Muscle layer of duodenum (tissue), 2 donors: Measurements from ENCODE around the gene RASSF10.

ENCODE experiments used
- H3K27ac ChIP-seq: one replicate; pipeline ENCODE4 v1.7.0; 2013; ENCODE audit warnings: mild to moderate bottlenecking, low read length
- H3K27me3 ChIP-seq: one replicate; pipeline ENCODE4 v1.7.0; 2013; ENCODE audit warnings: low read depth, mild to moderate bottlenecking, control low read depth, low read length
- H3K36me3 ChIP-seq, 2 donors: one replicate each; pipeline ENCODE4 v1.7.0; 2013; ENCODE audit warnings: low read length in 2 of 2, control low read depth in 1 of 2, mild to moderate bottlenecking in 1 of 2; ENCODE audit not compliant: insufficient read depth in 2 of 2, control insufficient read depth in 1 of 2
- H3K4me1 ChIP-seq, 2 donors: one replicate each; pipeline ENCODE4 v1.7.0; 2013; ENCODE audit warnings: low read length in 2 of 2, mild to moderate bottlenecking in 2 of 2, control low read depth in 1 of 2, moderate library complexity in 1 of 2; ENCODE audit not compliant: insufficient read depth in 2 of 2, control insufficient read depth in 1 of 2
- H3K4me3 ChIP-seq, 2 donors: one replicate each; pipeline ENCODE4 v1.7.0; 2013; ENCODE audit warnings: low read length in 2 of 2, low read depth in 1 of 2, mild to moderate bottlenecking in 1 of 2
- H3K9me3 ChIP-seq, 2 donors: one replicate each; pipeline ENCODE4 v1.7.0; 2013; ENCODE audit warnings: low read length in 2 of 2, control low read depth in 1 of 2, mild to moderate bottlenecking in 1 of 2; ENCODE audit not compliant: control insufficient read depth in 1 of 2
- donor health status: healthy.

RASSF10 gene

DNA sequence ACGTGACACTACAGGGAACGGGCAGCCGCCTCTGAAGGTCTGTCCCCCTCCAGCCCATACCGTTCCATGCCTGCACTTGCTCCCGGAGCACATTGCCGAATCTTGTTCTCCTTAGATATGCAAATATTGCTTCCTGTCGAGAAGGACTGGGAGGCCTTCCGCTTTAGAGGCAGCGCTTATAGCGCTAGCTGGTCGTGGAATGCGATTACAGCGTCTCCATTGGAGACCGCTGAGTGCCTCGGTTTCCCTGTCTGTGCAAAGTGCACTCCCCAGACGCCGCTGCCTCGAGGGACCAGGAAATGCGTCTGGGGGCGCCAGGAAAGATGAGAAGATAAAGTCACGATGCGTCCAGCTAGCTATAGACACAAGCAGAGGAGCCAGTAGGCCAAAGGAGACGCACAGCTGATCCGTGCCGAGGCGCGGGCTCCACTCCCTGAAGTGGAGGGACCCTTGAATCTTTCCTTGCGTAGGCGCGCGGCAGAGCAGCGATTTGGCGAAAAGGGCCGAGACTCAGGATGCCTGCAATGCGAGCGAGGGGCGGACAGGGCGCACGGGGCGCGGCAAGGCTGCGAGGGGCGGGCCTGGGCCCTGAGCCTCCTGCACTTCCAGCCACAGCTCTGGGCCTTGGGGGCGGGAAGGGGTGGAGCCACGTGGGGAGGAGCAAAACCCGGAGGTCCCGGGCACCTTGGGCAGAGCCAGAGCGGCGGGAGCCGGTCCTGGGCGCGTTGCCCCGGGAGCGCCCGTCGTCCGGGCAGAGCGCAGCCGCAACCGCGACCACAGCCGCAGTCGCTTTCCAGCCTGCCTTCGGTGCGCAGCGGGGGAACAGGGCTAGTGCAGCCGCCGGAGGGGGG is at the start of gene RASSF10:
RASSF10 (plus strand) TSS at position 692 of the 851 bp plus-strand sequence. CDS start 261 bp downstream, outside the sequence.
- Histone ChIP-seq H3K4me3 (peak within 1 kb of the TSS; percentile 45 to 61), H3K27me3 (peaks cover 27% of the 10 kb centered on the region), H3K27ac (no peak within 1 kb of the TSS), H3K36me3 (no peaks in the 10 kb centered on the region), H3K4me1 (peaks cover 6 to 23% of the 10 kb centered on the region in 2 donors), H3K9me3 (no peaks in the 10 kb centered on the region)

DNA sequence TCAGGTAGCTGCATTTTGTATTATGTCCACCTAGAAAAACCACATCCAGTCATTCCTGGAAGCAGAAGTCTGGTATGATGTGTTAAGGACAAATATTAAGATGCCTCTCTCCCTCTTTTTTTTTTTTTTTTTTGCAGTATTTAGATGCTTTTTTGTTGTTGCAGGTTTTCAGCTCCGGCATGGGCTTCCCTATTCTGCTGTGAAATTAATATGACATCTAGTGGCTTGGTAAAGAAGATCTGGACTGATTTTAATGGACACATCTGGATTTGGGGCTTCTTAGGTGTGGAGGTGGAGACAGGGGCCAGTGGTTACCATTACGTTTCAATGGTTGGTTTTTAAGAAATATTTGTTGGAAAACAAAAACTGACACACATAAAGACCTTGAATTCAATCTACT is 47.5 kb upstream of the RASSF10 start:
- Histone ChIP-seq H3K27ac (no peak overlapping the region), H3K27me3 (no peaks in the 10 kb centered on the region), H3K36me3 (no peaks in the 10 kb centered on the region), H3K4me1 (no peaks in the 10 kb centered on the region), H3K9me3 (no peaks in the 10 kb centered on the region), H3K4me3 (no peak overlapping the region)

DNA sequence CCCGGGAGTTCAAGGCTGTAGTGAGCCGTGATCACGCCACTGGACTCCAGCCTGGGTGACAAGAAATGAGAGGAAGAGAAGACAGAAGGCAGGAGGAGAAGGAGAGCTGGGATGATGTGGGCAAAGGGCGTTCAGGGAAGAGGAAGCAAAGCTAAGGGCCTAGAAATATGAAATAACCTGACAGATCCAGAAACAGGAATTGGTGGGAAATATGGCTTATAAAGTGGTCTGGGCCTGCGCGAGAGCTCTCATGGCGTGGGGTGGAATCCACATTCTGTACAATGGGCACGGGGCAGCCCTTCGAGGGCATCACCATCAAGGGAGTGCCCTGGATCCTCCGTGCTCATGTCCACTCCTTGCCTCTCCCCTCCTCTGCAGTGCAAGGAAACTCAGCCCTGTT is 46.8 kb upstream of the RASSF10 start:
- Histone ChIP-seq H3K27me3 (no peaks in the 10 kb centered on the region), H3K9me3 (no peaks in the 10 kb centered on the region), H3K27ac (no peak overlapping the region), H3K36me3 (no peaks in the 10 kb centered on the region), H3K4me1 (no peaks in the 10 kb centered on the region), H3K4me3 (no peak overlapping the region)

DNA sequence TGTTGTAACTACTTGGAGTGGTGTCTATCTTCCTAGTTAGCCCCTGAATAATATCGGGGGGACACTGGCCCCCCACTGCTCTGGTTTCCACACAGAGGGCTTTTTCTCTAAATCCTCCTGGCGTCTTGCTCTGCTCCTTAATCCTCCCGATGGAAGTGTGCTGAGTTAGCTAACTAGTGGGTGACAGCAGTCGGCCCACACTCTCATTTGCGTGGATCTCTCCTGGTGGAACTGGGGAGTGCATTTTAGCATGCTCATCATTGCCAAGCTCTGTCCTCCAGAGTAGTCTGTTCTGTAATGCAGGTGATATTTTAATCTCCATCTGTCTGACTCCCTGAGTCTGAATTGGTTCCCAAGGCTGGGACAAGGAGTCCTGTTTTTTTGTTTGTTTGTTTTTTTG is 46.1 kb upstream of the RASSF10 start:
- H3K4me3 ChIP-seq: no peak overlapping the region
- no peaks in the 10 kb centered on the region for H3K4me1 ChIP-seq
- H3K9me3 ChIP-seq: no peaks in the 10 kb centered on the region
- H3K36me3 ChIP-seq: no peaks in the 10 kb centered on the region
- H3K27me3 ChIP-seq: no peaks in the 10 kb centered on the region
- H3K27ac ChIP-seq: no peak overlapping the region

DNA sequence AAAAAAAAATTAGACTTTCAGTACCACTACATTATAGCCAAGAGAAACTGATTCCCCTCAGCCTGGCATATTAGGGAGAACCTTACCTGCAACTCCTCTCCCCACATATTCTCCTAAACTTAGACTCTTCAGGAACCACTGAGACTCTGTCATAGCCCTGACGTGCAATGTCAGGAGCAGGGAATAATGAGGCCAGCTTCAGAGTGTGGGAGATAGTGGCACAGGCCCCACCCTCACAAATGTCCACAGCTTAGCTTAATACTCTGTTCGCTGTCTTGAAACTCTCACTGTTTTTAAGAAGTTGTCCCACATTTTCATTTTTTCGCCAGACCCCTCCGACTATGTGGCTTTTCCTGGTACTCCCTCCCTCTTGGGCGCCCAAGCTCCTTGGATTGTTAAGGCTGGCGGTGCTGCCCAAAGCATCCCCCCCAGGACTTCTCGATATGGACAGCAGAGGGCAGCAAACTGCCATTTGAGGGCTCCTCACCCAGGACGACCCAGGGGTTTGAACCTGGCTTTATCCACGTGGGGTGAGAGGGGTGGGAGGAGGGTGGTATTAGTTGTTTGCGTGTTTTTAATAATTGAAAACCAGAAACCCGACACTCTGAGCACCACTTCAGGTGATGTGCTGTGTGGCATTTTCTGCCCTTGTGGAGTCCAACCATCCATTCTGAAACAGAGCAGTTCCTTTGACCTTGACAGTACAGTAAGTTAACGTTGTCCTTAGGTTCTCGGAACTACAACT is 45.2 kb upstream of the RASSF10 start:
- no peaks in the 10 kb centered on the region for H3K9me3 ChIP-seq
- no peak overlapping the region for H3K27ac ChIP-seq
- no peak overlapping the region for H3K4me3 ChIP-seq
- no peaks in the 10 kb centered on the region for H3K27me3 ChIP-seq
- H3K4me1 ChIP-seq: no peaks in the 10 kb centered on the region
- no peaks in the 10 kb centered on the region for H3K36me3 ChIP-seq

DNA sequence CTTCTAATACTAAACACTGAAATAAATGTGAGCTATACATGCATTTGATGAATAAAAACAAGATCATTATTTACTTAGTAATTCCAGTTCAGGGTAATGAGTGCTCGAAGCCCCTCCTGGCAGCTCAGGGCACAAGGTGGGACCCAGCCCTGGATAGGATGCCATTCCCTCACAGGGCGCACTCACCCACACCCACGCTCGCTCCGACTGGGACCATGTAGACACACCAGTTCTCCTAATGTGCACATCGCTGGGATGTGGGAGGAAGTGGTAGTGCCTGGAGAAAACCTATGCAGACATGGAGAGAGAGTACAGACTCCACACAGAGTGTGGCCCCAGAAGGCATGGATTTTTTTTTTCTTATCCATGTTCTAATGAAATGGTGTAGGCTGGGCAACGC is 44.5 kb upstream of the RASSF10 start:
- H3K4me3 ChIP-seq: no peak overlapping the region
- H3K27ac ChIP-seq: no peak overlapping the region
- no peaks in the 10 kb centered on the region for H3K36me3 ChIP-seq
- no peaks in the 10 kb centered on the region for H3K9me3 ChIP-seq
- no peaks in the 10 kb centered on the region for H3K27me3 ChIP-seq
- H3K4me1 ChIP-seq: no peaks in the 10 kb centered on the region

DNA sequence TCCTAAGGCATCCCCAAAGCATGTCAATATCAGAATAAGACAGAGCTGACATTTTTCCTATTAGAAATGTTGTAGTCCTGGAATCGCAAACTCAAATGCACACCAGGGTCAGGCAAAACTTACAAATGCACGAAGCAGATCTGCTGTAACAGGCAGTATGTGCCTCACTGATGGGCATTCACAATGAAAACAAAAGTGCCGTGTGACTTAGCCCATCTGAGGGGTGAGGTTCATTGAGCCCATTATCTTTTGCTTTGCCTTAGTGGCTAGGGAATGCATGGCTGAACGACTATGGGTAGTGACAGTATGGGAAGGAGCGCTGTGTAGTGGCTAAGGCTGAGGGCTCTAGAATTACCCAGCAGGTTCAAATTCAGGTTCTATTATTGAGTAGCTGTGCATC is 43.1 kb upstream of the RASSF10 start:
- no peaks in the 10 kb centered on the region for H3K4me1 ChIP-seq
- no peak overlapping the region for H3K27ac ChIP-seq
- H3K27me3 ChIP-seq: no peaks in the 10 kb centered on the region
- no peaks in the 10 kb centered on the region for H3K36me3 ChIP-seq
- no peak overlapping the region for H3K4me3 ChIP-seq
- H3K9me3 ChIP-seq: no peaks in the 10 kb centered on the region

DNA sequence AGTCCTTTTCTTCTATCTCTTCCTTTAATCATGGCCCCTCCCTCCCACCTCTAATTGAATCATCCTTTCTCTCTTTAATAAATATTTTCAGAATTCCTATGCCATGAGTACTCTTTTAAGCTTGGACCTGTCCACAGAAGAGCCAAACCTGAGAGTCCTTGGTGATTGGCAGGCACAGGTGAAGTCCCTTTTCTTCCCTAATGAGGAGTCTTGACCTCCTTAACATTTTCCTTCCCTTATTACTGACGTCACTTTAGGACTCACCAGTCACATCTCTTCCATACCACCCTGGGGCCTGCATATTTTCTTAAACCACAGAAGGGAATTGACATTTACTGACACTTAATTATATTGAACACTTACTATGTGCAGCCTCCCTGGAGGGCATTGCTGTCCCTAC is 41.0 kb upstream of the RASSF10 start:
- no peak overlapping the region for H3K27ac ChIP-seq
- no peaks in the 10 kb centered on the region for H3K36me3 ChIP-seq

DNA sequence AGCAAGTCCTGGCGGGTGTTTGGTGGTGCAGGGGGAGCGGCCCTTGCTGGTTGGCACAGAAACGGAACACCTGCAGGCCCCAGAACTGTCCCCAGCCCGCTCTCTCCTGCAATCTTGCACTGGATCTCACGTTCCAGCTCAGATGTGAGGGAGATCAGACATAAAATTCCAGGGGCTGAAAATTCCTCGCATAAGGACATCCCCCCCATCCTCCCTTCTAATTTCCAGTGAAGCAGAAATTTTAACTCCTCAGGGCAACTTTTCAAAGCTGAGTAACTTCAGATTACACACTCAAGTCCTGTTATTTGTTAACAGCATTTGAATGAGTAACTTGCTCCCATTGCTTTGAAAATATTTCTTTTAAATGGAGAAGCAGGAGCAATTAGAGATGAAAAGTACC is 40.3 kb upstream of the RASSF10 start:
- Histone ChIP-seq H3K36me3 (no peaks in the 10 kb centered on the region), H3K27me3 (no peaks in the 10 kb centered on the region), H3K4me3 (no peak overlapping the region), H3K9me3 (no peaks in the 10 kb centered on the region), H3K4me1 (no peaks in the 10 kb centered on the region), H3K27ac (no peak overlapping the region)

More for the DNA sequence above, 41.0 kb upstream of the RASSF10 start:
- Histone ChIP-seq H3K4me1 (no peaks in the 10 kb centered on the region), H3K27me3 (no peaks in the 10 kb centered on the region), H3K4me3 (no peak overlapping the region), H3K9me3 (no peaks in the 10 kb centered on the region)

DNA sequence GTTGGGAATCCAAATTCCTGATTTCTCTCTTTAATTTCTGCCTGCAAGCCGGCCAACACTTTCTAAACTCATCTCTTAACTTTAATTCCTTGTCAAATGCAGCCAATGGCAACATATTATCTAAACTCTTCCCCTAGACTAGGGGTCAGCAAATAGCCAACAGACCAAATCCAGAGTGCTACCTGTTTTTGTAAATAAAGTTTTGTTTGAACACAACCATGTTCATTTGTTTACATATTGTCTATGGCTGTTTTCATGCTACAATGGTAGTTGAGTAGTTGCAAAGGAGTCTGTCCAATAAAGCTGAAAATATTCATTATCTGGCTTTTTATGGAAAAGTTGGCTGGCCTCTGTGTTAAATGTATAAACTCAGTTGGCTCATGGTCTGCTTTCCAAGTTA is 37.2 kb upstream of the RASSF10 start:
- Histone ChIP-seq H3K4me1 (no peaks in the 10 kb centered on the region), H3K36me3 (no peaks in the 10 kb centered on the region), H3K27me3 (no peaks in the 10 kb centered on the region), H3K4me3 (no peak overlapping the region), H3K27ac (no peak overlapping the region), H3K9me3 (no peaks in the 10 kb centered on the region)

DNA sequence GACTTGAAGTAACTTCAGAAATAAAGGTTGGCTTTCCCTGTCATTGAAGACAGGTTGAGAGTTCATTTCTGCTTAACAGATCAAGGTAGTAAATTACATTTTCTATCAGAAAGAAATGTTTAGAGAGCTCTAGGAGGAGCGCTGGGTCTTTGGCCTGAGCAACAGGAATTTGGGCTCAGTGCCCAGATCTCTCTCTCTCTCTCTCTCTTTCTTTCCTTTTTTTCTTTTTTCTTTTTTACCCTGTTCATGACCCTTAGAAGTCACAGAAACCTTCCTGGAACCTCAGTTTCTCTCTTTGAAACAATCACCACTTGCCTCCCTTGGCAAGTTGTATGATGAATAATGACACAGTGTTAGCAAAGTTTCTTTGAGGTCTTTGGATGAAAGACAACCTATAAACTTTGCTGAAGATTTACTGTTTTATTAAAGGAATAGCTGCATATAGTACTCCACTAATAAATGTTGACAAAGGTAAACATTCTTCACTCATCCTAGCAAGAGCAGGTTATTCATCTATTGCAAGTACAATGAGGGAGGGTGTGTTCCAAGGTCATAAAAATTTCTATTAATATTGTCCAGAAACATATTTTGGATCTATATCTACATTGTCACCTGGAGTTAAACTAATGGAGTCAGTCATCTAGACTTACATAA is 35.5 kb upstream of the RASSF10 start:
- Histone ChIP-seq H3K4me1 (no peaks in the 10 kb centered on the region), H3K27ac (no peak overlapping the region), H3K4me3 (no peak overlapping the region), H3K36me3 (no peaks in the 10 kb centered on the region), H3K9me3 (no peaks in the 10 kb centered on the region), H3K27me3 (no peaks in the 10 kb centered on the region)
